NCI-H345 treated with DMSO at 0.1 percent for 48 hours (cell line): ENCODE results near the gene GGNBP2.

Source experiments
- DNase-seq: peaks from one replicate; lab custom pipeline; 2025; ENCODE audit not compliant: unreplicated experiment; lab: John Stamatoyannopoulos, UW

Gene GGNBP2

DNA sequence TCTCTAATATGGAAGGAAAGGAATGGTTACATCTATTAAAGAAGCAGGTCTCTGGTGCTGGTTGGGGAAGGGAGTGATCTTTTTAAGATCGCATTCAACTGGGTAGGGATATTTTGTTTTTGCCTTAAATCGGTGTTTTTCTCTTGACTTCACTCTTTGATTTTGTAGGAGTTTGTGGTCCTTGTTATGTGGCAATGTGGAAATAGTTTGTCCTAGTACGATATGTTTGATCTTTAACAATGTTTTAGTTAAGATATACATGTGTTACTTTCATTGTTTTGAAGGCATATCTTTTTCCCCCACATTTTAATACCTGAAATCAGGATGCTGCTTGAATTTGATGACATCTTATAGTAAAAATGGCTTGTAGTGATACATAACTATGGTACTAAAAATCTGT, 8.7 kb downstream of the GGNBP2 start:
- DNase-seq = no peak

DNA sequence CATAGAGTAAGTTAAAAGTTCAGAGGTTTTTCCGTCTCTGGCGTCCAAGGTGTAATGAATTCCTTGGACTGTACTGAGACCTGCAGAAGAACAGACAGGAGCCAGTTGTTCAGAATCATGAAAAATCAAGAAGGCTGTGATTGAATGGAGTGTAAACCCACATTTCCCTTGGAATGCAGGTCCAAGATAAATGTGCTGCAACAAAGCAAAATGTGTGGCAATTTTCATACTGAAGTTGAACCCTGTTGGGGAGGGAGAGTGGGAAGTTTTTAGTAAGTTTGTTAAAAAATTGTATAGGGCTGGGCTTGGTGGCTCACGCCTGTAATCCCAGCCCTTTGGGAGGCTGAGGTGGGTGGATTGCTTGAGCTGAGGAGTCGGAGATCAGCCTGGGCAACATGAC, 21.4 kb downstream of the GGNBP2 start:
- no peak for DNase-seq

DNA sequence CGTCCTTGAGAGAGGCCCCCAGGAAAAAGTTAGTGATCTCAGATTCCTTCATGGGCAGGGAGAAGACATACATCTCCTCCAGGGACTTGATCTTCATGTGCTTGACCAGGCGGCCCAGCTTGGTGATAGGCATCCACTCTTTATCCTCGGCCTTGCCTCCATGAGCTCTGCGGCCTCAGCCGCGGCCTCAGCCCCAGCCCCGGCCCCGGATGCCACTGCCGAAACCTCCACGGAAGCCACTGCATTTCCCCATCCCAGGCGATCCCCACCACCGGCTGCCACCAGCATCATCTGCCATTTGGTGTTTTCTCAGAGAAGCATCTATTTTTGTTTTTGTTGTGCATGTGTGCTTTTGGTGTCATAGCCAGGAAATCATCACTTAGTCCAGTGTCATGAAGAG, 30.3 kb downstream of the GGNBP2 start:
- DNase-seq = no peak

DNA sequence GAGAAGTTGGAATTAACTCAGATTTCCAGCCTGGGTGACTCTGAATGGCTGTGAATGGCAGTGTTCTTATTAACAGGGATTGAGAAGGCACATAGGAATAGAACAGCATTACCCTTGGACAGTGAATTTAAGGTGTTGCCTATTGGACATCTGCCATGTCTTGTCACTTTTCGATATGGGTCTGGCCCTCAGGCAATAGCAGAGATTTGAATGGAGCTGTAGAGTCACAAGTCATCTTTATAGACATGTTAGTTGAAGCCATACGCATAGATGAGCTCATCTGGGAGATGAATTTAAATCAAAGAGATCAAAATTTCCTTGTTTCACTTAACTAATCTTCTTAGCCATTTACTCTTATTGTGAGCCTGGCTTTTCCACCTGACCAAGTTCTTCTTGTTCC, 32.1 kb downstream of the GGNBP2 start:
- no peak for DNase-seq

DNA sequence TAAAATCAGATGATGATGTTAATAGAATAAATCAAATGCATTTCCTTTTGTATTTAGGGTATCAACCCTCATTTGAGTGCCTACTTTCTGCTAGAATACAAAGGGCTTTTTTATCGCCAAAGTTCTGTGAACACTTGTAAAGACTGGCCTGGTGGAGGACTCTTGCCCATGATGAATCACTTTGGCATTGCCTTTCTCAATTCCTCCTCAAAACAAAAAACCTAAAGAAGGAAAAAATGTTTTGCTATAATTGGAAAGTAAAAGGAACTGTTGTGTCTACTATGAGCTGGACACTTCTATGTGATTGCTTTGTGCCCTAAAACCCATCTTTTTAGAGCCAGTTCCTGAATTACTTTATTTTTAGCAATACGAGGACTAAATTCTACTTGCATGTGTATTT, 34.0 kb downstream of the GGNBP2 start:
- DNase-seq = no peak

DNA sequence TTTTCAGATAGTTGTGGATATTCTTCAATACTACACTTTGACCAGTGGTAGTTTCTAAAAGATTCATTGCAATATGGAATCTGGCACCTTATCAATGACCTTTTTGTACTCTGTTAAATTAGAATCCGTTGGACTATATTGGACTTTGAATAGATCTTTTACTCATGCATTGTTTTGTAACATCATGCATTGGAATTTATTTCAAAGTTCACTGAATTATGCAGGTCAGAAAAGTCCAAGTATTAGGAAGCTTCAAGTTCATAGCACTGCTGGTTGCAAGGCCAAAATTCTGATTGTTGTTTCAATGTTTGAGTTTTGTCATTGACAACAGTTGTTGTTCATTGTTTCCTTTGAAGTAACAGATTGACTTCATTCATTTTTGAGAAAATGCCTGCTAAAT, 39.1 kb downstream of the GGNBP2 start:
- no peak for DNase-seq

DNA sequence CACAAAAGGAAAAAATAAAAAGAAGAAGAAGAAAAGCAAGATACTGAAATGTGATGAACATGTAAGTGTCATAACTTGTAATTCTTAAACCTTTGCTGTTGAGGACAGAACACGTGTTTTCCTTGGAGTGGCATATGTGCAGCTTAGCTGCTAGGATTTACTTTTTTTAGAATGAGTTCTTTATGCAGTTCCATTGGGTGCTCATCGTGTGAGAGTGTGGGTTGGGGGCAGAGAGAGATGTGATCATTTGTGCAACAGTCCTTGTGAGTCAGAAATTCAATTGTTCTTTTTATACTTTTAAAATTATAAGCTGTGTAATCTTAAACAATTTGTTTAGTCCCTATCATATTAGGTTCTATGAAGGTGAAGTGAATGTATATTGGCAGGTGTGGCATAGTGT, 41.4 kb downstream of the GGNBP2 start:
- no peak for DNase-seq

DNA sequence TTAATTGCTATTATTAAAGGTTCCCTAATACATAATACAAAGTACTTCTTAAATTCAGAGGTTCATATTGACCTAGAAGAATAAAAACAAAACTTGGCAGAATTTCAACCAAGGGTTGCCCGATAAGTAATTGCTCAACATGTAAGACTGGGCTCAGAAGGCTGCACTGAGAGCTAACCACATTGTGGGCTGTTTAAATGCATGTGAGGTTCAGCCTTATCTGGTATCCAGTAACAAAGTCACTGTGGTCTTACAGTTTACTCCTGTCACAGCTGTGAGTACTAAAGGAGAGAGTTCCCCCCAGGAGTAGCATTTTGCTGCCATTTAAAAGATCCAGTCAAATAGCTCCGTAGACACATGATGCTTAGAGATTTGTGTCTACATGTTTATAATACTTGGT, 45.4 kb downstream of the GGNBP2 start:
- DNase-seq = no peak

DNA sequence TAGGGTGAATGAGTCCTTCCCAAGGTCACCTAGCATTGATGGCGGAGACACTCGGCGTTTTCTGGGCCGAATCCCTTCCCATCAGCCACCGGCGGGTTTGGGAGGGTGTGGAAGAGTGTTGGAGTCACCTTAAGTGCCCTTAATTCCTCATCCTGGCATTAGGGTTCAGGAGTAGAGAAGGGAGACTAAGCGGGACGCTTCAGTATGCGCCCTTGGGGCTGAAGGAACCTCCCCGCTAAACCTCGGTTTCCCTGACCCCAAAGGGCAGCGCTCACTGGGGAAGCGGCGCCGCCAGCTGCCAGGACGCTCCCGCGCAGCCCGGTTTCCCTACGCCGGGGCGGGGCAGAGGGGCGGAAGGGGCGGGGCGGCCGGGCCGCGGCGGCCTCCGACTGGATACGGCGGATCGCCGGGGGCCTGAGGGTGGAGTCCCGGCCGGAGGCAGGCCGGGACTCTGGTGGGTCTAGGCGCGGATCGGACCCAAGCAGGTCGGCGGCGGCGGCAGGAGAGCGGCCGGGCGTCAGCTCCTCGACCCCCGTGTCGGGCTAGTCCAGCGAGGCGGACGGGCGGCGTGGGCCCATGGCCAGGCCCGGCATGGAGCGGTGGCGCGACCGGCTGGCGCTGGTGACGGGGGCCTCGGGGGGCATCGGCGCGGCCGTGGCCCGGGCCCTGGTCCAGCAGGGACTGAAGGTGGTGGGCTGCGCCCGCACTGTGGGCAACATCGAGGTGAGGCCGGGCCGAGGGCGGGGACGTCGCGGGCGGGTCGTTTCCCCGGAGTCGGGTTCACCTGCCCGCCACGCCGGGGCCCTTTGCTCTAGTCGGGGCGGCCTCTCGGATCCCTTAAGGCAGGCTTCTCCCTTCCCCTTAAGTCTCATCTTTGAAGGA, 47.0 kb downstream of the GGNBP2 start, which contains the start of gene DHRS11:
Gene DHRS11, plus strand, starts transcription at position 446 of the 882 bp plus-strand sequence. Its CDS starts 131 bp downstream, at position 577.
- peak; percentile 63 for DNase-seq

DNA sequence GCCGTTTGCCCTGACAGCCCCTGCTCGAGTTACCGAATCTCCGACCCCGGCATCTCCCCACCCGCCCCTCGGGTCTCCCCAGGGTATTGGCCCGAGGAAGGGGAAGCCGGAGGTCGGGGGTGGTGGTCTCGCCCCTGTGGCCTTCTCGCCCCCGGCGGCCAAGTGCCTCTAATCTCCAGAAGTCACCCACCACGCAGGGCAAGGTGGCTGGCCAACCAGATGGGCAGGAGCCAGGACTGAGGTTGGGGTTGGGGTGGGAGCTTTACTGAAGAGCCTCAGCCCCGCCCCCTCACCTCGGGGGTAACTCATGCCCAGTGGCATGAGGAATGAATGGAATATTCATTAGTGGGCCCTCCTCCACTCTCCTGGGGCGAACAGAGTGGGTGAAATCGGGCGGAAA, 47.6 kb downstream of the GGNBP2 start:
- no peak for DNase-seq

DNA sequence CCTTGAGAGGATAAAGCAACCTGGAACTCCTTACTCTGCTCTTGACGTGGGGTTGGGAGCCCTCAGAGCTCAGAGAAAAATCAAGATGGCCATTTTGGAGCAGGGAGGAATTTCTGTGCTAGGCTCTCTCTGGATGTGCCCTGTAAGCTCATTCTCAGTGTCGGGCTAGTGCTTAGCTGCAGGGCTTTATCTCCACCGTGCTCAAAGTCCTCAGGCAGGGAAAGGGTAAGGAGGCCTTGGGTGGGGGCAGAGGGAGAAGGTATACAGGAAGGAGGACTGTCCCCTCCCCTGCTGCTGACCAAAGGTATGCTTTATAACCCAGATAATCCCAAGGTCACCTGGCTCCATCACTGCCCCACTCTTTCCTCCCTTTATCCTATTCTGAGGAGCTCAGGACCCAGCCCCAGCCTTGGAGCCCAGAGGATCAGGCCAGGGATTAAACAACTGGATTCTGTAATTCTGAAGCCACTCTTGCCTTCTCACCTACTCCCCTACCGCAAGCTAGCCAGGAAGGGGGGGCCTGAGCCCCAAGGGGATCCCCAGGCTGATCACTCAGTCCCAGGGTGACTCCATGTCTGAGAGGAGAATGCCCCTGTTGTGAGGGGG, 48.1 kb downstream of the GGNBP2 start:
- no peak for DNase-seq

DNA sequence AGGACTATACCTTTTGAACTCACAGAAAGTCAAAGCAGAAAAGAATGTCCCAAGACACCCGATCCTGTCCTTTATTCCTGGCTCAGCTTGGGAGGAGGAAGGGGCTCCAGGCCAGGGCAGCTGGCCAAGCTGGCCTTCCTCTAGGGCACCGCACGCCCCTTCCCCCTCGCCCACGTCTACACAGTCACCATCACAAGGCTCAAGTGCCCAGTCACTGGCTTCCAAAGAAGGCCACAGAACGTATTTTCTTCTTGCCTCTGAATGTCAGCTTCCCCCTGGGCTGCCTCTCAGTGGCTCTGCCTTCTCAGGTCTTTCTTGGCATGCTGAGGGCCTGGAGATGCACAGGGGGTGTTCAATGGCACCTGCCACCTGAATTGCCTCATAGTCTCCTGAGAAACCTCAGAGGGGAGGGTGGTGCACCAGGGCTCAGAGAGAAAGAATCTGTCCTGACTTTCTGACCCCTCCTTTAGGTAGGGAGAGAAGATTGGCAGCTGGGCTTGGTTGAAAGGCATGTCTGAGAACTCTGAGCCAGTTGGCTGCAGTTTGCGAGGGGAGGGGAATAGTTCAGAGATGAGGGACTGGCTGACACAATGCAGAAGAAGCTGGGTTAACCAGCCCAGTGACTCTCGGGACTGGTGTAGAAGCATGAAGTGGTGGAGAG, 49.1 kb downstream of the GGNBP2 start:
- DNase-seq = no peak

DNA sequence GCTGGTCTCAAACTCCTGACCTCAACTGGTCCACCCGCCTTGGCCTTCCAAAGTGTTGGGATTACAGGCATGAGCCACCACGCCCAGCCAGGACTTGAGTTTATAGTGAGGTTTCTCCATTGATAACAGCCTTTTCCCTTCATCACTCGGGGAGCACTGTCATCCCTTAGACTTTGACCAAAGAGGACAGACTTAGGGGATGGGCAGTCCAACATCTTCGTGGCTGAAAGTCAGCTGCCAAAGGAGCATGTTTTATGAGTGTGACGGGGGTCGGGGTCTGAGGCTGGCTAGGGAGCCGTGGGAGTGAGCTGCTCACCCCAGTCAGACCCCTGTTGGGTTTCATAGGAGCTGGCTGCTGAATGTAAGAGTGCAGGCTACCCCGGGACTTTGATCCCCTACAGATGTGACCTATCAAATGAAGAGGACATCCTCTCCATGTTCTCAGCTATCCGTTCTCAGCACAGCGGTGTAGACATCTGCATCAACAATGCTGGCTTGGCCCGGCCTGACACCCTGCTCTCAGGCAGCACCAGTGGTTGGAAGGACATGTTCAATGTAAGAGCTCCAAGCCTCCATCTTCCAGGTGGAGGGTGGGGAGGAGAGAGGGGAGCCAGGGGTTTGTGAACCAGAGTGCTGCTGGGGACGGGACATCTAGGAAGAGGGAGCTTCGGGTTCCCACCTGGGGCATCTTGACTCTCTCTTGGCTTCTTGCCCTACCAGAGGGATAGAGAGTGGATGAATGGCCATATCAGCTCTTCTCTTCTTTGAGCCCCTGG, 50.1 kb downstream of the GGNBP2 start:
- DNase-seq = no peak

DNA sequence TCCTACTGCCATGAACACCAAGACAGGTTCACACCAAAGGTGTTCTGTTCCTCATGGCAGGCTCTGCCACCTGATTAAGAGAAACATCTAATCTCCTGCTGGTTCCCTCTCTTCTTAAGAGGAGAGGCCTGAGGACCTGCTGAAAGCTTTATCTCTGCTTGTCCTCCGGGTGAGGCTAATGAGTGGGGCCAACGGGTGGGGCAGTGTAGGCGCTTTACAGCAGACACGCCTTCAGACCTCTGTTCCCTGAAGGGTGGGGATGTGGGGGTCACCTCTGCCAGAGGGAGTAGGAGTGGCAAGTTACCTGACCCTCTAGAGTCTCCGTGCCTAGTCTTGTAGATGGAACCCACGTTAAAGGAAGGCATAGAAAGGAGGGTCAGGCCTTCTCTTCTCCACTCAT, 52.5 kb downstream of the GGNBP2 start:
- no peak for DNase-seq

DNA sequence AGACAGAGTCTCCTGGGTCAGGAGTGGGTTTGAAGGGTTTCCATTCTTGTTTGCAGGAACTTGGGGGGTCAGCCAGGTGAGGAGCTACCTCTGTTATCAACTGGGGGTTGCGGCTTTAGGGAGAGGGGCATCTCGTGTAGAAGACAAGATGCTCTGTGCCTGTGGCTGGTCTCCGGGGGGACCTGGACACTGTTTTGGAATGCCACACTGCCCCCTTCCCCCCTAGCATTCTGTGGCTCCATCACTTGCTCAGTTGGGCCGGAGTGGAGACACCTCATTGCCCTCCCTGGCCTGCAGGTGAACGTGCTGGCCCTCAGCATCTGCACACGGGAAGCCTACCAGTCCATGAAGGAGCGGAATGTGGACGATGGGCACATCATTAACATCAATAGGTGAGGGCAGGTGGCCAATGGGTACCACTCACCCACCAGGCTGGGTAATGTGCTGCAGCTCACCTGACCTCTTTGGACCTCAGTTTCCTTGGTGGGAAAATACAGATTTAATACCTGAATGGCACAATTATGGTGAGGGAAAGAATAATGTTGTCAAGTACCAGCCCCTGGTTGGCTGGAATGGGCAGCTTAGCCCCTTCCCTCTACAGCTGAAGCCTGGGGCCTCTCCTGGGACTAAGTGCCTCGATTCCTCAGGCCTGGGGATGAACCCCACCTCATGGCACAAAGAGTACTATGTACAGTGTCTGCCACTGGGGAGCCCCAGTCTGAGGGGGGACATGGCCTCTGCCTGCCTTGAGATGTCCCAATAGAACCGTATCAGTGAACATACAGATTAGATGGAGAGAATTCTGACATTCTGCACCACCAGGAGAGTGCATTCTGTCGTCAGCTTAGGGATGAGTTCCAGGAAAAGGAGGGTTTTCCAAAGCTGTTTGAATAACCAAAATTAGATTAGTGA, 53.4 kb downstream of the GGNBP2 start:
- DNase-seq = no peak

DNA sequence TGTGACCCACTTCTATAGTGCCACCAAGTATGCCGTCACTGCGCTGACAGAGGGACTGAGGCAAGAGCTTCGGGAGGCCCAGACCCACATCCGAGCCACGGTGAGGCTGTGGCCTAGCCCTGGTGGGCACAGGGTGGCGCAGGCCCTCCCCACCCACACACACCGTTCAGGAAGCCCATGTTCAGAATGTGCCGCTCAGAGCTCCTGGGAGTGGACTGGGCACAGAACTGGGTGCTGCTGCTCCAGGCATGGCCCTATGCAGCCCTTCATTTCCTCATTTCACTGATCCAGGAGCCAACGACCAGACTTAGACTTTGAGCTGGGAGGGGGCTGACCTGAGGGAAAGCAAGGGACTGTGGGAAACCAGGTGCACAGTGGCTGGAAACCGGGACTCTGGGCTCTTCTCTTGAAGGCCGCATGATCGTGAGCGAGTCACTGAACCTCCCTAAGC, 54.3 kb downstream of the GGNBP2 start:
- no peak for DNase-seq

DNA sequence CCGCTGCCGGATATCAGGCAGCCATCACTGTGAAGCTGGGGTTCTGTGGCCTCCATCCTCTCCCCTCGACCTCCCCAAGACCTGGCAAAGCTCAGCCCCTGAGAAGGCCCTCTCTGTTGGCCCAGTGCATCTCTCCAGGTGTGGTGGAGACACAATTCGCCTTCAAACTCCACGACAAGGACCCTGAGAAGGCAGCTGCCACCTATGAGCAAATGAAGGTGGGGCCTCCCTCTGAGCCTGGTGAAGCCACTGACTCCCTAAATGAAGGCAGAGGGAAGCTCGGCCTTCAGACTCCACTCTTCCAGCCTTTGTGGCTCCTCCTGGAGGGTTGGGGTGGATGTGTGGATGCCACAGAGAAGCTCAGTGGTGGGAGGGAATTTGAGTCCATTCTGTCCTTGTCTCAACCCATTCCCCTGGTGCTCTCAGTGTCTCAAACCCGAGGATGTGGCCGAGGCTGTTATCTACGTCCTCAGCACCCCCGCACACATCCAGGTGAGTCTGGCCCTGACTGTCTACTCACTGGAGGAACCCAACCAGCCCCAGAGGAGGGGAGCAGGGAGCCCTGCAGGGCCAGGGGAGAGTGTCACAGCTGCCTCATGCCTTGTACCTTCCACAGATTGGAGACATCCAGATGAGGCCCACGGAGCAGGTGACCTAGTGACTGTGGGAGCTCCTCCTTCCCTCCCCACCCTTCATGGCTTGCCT, 55.0 kb downstream of the GGNBP2 start:
- DNase-seq = no peak

DNA sequence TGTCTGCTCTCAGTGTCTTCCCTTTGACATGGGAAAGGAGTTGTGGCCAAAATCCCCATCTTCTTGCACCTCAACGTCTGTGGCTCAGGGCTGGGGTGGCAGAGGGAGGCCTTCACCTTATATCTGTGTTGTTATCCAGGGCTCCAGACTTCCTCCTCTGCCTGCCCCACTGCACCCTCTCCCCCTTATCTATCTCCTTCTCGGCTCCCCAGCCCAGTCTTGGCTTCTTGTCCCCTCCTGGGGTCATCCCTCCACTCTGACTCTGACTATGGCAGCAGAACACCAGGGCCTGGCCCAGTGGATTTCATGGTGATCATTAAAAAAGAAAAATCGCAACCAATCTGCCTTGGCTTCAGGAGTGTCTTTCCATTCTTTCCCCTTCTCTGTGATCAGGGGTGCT, 55.7 kb downstream of the GGNBP2 start:
- DNase-seq = no peak

DNA sequence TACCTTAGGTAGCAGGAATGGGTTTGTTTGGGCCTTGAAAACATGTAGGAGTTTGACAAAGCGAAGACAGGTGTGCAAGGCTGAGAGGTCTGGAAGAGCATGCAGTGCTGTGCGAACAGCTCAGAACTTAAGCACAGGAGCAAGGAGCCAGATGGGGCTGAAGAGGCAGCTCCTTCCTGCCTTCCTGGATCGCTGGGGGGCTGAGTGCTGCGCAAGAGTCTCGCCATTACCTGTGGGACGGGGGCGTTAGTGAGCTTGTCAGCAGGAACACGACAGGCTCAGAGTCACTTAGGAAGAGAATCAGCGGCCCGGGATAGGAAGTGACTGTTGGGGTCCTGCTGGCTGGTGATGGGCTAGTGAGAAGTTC, 56.2 kb downstream of the GGNBP2 start:
- DNase-seq = no peak
